ENCODE data around the gene PDSS2. TPM values are rescaled to one million over a fixed set of nuclear protein-coding genes. Genes with fewer than 3 reads are reported as not detected.

The PDSS2 gene
- total and polyA plus RNA-seq, 10 donors: 4.3 to 16.6 (median 11.7) TPM

DNA sequence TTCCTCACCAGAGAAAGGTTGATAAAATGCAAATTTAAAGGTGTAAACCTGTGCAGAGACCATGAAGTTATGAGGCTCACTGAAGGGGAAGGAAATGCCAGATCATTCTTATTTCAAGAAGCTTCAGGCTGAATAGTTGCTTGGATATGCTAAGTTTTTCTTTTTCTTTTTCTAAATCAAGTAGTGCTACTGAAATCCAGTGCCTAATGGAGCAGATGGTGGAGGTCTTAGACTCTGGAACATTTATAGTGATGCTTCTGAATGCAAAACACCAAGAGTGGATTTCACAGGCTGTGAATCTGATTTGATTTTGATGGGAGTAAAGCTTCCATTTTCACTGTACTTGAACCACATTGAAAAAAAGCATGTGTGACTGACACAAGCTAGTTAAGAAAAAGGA, 192.8 kb downstream of the PDSS2 start:
- H3K4me1 ChIP-seq: peaks cover 0 to 6% (median 0%) of the 10 kb centered on the region in 6 donors
- no peak overlapping the region for H3K4me3 ChIP-seq
- no peaks in the 10 kb centered on the region for H3K27me3 ChIP-seq (replicated peaks in 1 of 7)
- TF ChIP-seq POLR2AphosphoS5 (IDR thresholded peaks at IDR 0.05) (no peak), CTCF (IDR thresholded peaks at IDR 0.05 in 8 of 11, conservative IDR thresholded peaks at IDR 0.05 in 3 of 11) (no peak), POLR2A (IDR thresholded peaks at IDR 0.05) (no peak)
- H3K36me3 ChIP-seq: peaks cover 0 to 12% (median 0%) of the 10 kb centered on the region in 6 donors
- intact Hi-C loops (cut with DNase I; ENCODE audit: low total_unique reads): no loop called here
- no peak overlapping the region for H3K27ac ChIP-seq
- H3K9me3 ChIP-seq: no peaks in the 10 kb centered on the region
- DNase-seq: no peak

DNA sequence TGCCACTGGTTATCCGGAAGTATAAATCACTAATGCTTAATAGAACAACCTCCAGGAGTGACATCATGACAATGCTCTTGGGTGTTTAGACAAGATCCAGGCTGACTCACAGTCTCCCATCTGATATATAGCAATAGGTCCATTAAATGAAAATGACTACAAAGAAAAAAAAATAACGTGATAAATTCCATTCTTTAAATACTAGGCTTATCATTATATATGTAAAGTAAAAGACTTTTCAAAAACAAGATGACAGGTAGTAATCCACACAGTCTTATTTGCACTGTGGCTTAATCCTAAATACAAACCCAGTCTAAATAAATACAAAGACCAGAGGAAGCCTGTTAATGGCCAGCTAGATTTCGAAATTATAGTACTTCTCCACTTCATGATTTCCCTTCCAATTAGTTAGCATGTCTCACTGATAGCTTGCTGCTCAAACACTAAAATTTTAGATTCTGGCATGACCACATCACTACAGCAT, 195.0 kb downstream of the PDSS2 start:
- no peak for DNase-seq

GRCh38 chr6:107259951-107260350, 199.4 kb downstream of the PDSS2 start:
- Histone ChIP-seq H3K27me3 (replicated peaks in 1 of 7) (no peaks in the 10 kb centered on the region), H3K36me3 (peaks cover 0 to 5% (median 0%) of the 10 kb centered on the region in 6 donors), H3K27ac (no peak overlapping the region), H3K4me1 (no peaks in the 10 kb centered on the region), H3K4me3 (no peak overlapping the region), H3K9me3 (no peaks in the 10 kb centered on the region)
- DNase-seq: no peak
- intact Hi-C loops (cut with DNase I; ENCODE audit: low total_unique reads): no loop called here
- TF ChIP-seq CTCF (IDR thresholded peaks at IDR 0.05 in 8 of 11, conservative IDR thresholded peaks at IDR 0.05 in 3 of 11) (no peak), POLR2A (IDR thresholded peaks at IDR 0.05) (no peak), POLR2AphosphoS5 (IDR thresholded peaks at IDR 0.05) (no peak)

More for the DNA sequence above, 195.0 kb downstream of the PDSS2 start:
- Histone ChIP-seq H3K27me3 (replicated peaks in 1 of 7) (no peaks in the 10 kb centered on the region), H3K9me3 (no peaks in the 10 kb centered on the region), H3K36me3 (peaks cover 0 to 5% (median 0%) of the 10 kb centered on the region in 6 donors), H3K4me3 (no peak overlapping the region), H3K27ac (no peak overlapping the region), H3K4me1 (peaks cover 0 to 6% (median 0%) of the 10 kb centered on the region in 6 donors)
- WGBS, 5 donors: 83 to 93% (median 89%) methylated on average over 3 of the region's 3 CpGs
- intact Hi-C loops (cut with DNase I; ENCODE audit: low total_unique reads): no loop called here
- TF ChIP-seq POLR2AphosphoS5 (IDR thresholded peaks at IDR 0.05) (no peak), POLR2A (IDR thresholded peaks at IDR 0.05) (no peak), CTCF (IDR thresholded peaks at IDR 0.05 in 8 of 11, conservative IDR thresholded peaks at IDR 0.05 in 3 of 11) (no peak)

DNA sequence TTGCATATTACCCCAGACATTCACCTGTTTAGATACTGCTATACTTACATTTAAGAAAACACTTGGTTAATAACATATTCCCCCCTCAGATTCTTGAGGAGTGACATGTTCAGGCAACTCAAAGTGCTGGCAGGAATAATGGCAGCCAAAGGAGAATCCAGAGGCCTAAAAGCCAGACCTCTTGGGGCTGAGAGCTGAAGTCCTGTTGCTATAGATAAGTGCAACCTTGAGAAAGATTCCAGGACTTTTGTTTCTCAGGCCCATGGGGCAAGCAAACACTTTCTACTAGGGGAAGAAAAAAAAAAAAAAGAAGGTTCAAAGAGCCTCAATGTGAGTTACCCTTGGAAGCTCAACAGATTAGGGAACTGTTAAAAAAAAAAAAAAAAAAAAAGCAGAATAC, 211.2 kb downstream of the PDSS2 start:
- Histone ChIP-seq H3K36me3 (peaks cover 0 to 13% (median 0%) of the 10 kb centered on the region in 6 donors), H3K4me3 (no peak overlapping the region), H3K27me3 (replicated peaks in 1 of 7) (no peaks in the 10 kb centered on the region), H3K4me1 (no peaks in the 10 kb centered on the region), H3K27ac (no peak overlapping the region), H3K9me3 (no peaks in the 10 kb centered on the region)
- TF ChIP-seq CTCF (IDR thresholded peaks at IDR 0.05 in 8 of 11, conservative IDR thresholded peaks at IDR 0.05 in 3 of 11): no peak
- TF ChIP-seq POLR2A (IDR thresholded peaks at IDR 0.05): no peak
- DNase-seq: no peak
- intact Hi-C loops (cut with DNase I; ENCODE audit: low total_unique reads): no loop called here
